ENCODE measurements around the gene FOSL1. TPM values are rescaled to one million over a fixed set of nuclear protein-coding genes. Genes with fewer than 3 reads are reported as not detected.

FOSL1 gene
- total and polyA plus RNA-seq, 2 of the 13 experiments (the other 11 are each of a cell fraction or from before 2014, with no cell fraction given), result 4.0 to 4.1 TPM

DNA sequence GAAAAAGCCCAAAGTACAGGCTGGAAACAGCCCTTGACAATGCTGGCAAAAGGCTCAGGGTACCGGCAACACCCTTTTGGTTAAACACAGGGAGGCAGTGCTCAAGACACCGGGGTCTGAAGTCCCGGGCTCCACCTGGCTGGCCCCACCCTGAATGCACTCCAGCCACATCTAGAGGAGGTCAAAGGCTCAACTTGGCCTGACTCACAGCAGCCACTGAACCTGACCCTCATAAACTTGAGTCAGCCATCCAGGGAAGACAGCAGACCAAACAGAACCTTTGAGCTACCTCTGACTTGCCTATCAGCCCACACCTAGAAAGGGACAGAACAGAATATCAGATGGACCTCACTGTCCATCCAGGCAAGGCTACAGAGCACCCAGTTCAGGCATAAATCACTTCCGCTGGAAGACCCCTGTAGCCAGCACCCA is 46.0 kb downstream of the FOSL1 start (continued):
- no peak for TF ChIP-seq ZFYVE20 (CRISPR knock-in tag; IDR thresholded peaks at IDR 0.05; ENCODE audit: borderline replicate concordance, low read depth)
- TF ChIP-seq ZNF367 (CRISPR knock-in tag; IDR thresholded peaks at IDR 0.05; ENCODE audit: borderline replicate concordance), result no peak
- no peak for TF ChIP-seq DZIP1 (CRISPR knock-in tag; IDR thresholded peaks at IDR 0.05)
- TF ChIP-seq ZBTB46 (CRISPR knock-in tag; IDR thresholded peaks at IDR 0.05; ENCODE audit: borderline replicate concordance), result no peak
- TF ChIP-seq TBX3 (IDR thresholded peaks at IDR 0.05; ENCODE audit: borderline replicate concordance), result no peak
- TF ChIP-seq FOXJ3 (CRISPR knock-in tag; IDR thresholded peaks at IDR 0.05; ENCODE audit: borderline replicate concordance), result no peak
- no peak for TF ChIP-seq TOE1 (CRISPR knock-in tag; IDR thresholded peaks at IDR 0.05)
- TF ChIP-seq ZNF782 (CRISPR knock-in tag; IDR thresholded peaks at IDR 0.05; ENCODE audit: borderline replicate concordance), result no peak
- no peak for TF ChIP-seq FLYWCH1 (CRISPR knock-in tag; IDR thresholded peaks at IDR 0.05)
- no peak for TF ChIP-seq ZBTB1 (CRISPR knock-in tag; IDR thresholded peaks at IDR 0.05; ENCODE audit: borderline replicate concordance)
- TF ChIP-seq FOXP4 (CRISPR knock-in tag; IDR thresholded peaks at IDR 0.05), result 0 out of 2 replicates have a peak, but pooled peaks have one; percentile 31
- TF ChIP-seq, protein P1, sequence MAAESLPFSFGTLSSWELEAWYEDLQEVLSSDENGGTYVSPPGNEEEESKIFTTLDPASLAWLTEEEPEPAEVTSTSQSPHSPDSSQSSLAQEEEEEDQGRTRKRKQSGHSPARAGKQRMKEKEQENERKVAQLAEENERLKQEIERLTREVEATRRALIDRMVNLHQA (CRISPR knock-in tag; IDR thresholded peaks at IDR 0.05), result no peak
- TF ChIP-seq TFAP4 (IDR thresholded peaks at IDR 0.05; ENCODE audit: borderline replicate concordance, low read depth), result peak; percentile 32; the same call in 1 of the 2 replicates
- TF ChIP-seq ZNF841 (CRISPR knock-in tag; IDR thresholded peaks at IDR 0.05; ENCODE audit: borderline replicate concordance), result no peak
- no peak for TF ChIP-seq YEATS2 (CRISPR knock-in tag; IDR thresholded peaks at IDR 0.05; ENCODE audit: borderline replicate concordance)
- no peak for TF ChIP-seq YY1 (IDR thresholded peaks at IDR 0.05; ENCODE audit: insufficient read depth, insufficient replicate concordance, low read depth, low read length)
- TF ChIP-seq SRSF4 (IDR thresholded peaks at IDR 0.05; ENCODE audit: low read depth, low read length, poor library complexity, severe bottlenecking), result no peak
- TF ChIP-seq ZNF282 (IDR thresholded peaks at IDR 0.05; ENCODE audit: partially characterized antibody), result no peak
- TF ChIP-seq NCOA2 (CRISPR knock-in tag; IDR thresholded peaks at IDR 0.05), result no peak
- TF ChIP-seq PAX8 (CRISPR knock-in tag; IDR thresholded peaks at IDR 0.05; ENCODE audit: borderline replicate concordance), result no peak
- TF ChIP-seq REPIN1 (CRISPR knock-in tag; IDR thresholded peaks at IDR 0.05; ENCODE audit: borderline replicate concordance, low read depth), result no peak
